IMR-90 (cell line): ENCODE measurements around the gene BDNF. TPM values are rescaled to one million over a fixed set of nuclear protein-coding genes. Genes with fewer than 3 reads are reported as not detected.
A peak's percentile ranks its signal among the peaks of the same experiment; 100 is the strongest.

ENCODE experiments used
- ATAC-seq: fragments of 200-7000 bp; cut with Tn5 transposase; 2 replicates; pipeline ENCODE4 v1.9.1; 2020; ENCODE audit warnings: low read depth, mild to moderate bottlenecking, moderate library complexity
- BruUV-seq: library from RNA; stranded (reverse); fragments of 400-500 nt; replicated peaks from 2 replicates; lab custom pipeline; 2021; lab: Mats Ljungman, UMichigan
- CTCF ChIA-PET: fragments of 300-600 bp; formaldehyde crosslinking; extraction: SDS; loops from one replicate; lab custom pipeline; 2021; ENCODE audit warnings: antibody characterized with exemption; lab: Yijun Ruan, JAX
- POLR2A ChIA-PET: fragments of 300-600 bp; sonication (Branson Sonifier 250); formaldehyde crosslinking; loops from one replicate; lab custom pipeline; 2022; ENCODE audit warnings: antibody characterized with exemption; ENCODE audit not compliant: unreplicated experiment; lab: Charles Lee
- DNase-seq: peaks from one replicate; pipeline ENCODE4 v3.0.0; 2013
- H2AFZ ChIP-seq: replicated peaks from 2 replicates; pipeline ENCODE3; 2013; ENCODE audit warnings: low read length, mild to moderate bottlenecking; ENCODE audit not compliant: poor library complexity
- H2AK5ac ChIP-seq: 2 replicates; pipeline ENCODE4 v1.6.1; 2013; ENCODE audit warnings: low read depth, low read length, inconsistent platforms
- H2AK9ac ChIP-seq: replicated peaks from 2 replicates; pipeline ENCODE3; 2013; ENCODE audit warnings: mild to moderate bottlenecking, low read depth, low read length, moderate library complexity; ENCODE audit not compliant: poor library complexity
- H2BK120ac ChIP-seq: 2 replicates; pipeline ENCODE4 v1.6.1; 2013; ENCODE audit warnings: low read depth, low read length, inconsistent platforms
- H2BK15ac ChIP-seq: 3 replicates; pipeline ENCODE4 v1.6.1; 2013; ENCODE audit warnings: low read depth, low read length, inconsistent platforms
- H2BK20ac ChIP-seq: 2 replicates; pipeline ENCODE4 v1.6.1; 2013; ENCODE audit warnings: low read depth, mild to moderate bottlenecking, inconsistent platforms, low read length, moderate library complexity
- H2BK5ac ChIP-seq: 2 replicates; pipeline ENCODE4 v1.6.1; 2013; ENCODE audit warnings: mild to moderate bottlenecking, low read depth, low read length, inconsistent platforms; ENCODE audit not compliant: poor library complexity, severe bottlenecking
- H3K14ac ChIP-seq: replicated peaks from 2 replicates; pipeline ENCODE4 v1.6.1; 2013; ENCODE audit warnings: low read depth, low read length, inconsistent platforms
- H3K18ac ChIP-seq: 2 replicates; pipeline ENCODE4 v1.6.1; 2013; ENCODE audit warnings: low read depth, low read length, control low read depth
- H3K23ac ChIP-seq: 2 replicates; pipeline ENCODE4 v1.6.1; 2013; ENCODE audit warnings: low read depth, low read length, inconsistent platforms
- H3K27ac ChIP-seq: 2 replicates; pipeline ENCODE4 v1.5.1; 2013; ENCODE audit warnings: mild to moderate bottlenecking, control low read depth, low read length; ENCODE audit not compliant: insufficient read depth
- H3K27me3 ChIP-seq: 2 replicates; pipeline ENCODE4 v1.6.1; 2013; ENCODE audit warnings: low read length; ENCODE audit not compliant: control insufficient read depth, insufficient read depth
- H3K36me3 ChIP-seq: 2 replicates; pipeline ENCODE4 v1.6.1; 2013; ENCODE audit warnings: low read length, mixed read lengths; ENCODE audit not compliant: control insufficient read depth, insufficient read depth
- H3K4ac ChIP-seq: 2 replicates; pipeline ENCODE4 v1.6.1; 2013; ENCODE audit warnings: low read depth, low read length, inconsistent platforms
- H3K4me1 ChIP-seq: 2 replicates; pipeline ENCODE4 v1.6.1; 2013; ENCODE audit warnings: low read length, mixed read lengths; ENCODE audit not compliant: control insufficient read depth, insufficient read depth
- H3K4me2 ChIP-seq: 2 replicates; pipeline ENCODE4 v1.6.1; 2013; ENCODE audit warnings: low read depth, mild to moderate bottlenecking, control low read depth, low read length, moderate library complexity
- H3K4me3 ChIP-seq: 2 replicates; pipeline ENCODE4 v1.5.1; 2013; ENCODE audit warnings: low read depth, mild to moderate bottlenecking, control low read depth, low read length, moderate library complexity; ENCODE audit not compliant: insufficient read depth
- H3K56ac ChIP-seq: 2 replicates; pipeline ENCODE4 v1.6.1; 2013; ENCODE audit warnings: low read length, inconsistent platforms; ENCODE audit not compliant: insufficient read depth; ENCODE audit errors: extremely low read depth
- H3K79me1 ChIP-seq, 2 experiments: 2 replicates each; pipeline ENCODE4 v1.6.1; 2013; ENCODE audit warnings: low read length in 2 of 2, inconsistent platforms in 1 of 2, low read depth in 1 of 2
- H3K9ac ChIP-seq: 2 replicates; pipeline ENCODE4 v1.6.1; 2013; ENCODE audit warnings: low read depth, low read length, control low read depth
- H3K9me1 ChIP-seq: 2 replicates; pipeline ENCODE4 v1.6.1; 2013; ENCODE audit warnings: low read length, inconsistent platforms; ENCODE audit not compliant: insufficient read depth
- H3K9me3 ChIP-seq: 2 replicates; pipeline ENCODE4 v1.6.1; 2013; ENCODE audit warnings: low read length; ENCODE audit not compliant: control insufficient read depth, insufficient read depth
- H4K20me1 ChIP-seq: 2 replicates; pipeline ENCODE4 v1.6.1; 2013; ENCODE audit warnings: low read length, inconsistent platforms; ENCODE audit not compliant: insufficient read depth
- H4K5ac ChIP-seq: 2 replicates; pipeline ENCODE4 v1.6.1; 2013; ENCODE audit warnings: mild to moderate bottlenecking, low read depth, low read length, control low read depth
- H4K8ac ChIP-seq, 2 experiments: 2 replicates each; pipeline ENCODE4 v1.6.1; 2013; ENCODE audit warnings: low read depth in 2 of 2, low read length in 2 of 2, control low read depth in 1 of 2, inconsistent platforms in 1 of 2
- H4K91ac ChIP-seq: 2 replicates; pipeline ENCODE4 v1.6.1; 2013; ENCODE audit warnings: low read depth, low read length, inconsistent platforms; ENCODE audit not compliant: insufficient read depth
- CHD1 ChIP-seq: IDR thresholded peaks from 2 replicates; pipeline ENCODE4 v1.6.1; 2012; ENCODE audit warnings: low read depth, low read length, improper control_type of control experiment
- RAD21 ChIP-seq: IDR thresholded peaks from 2 replicates; pipeline ENCODE4 v1.6.1; 2012; ENCODE audit warnings: low read length, improper control_type of control experiment
- RFX5 ChIP-seq: IDR thresholded peaks from 2 replicates; pipeline ENCODE4 v1.8.0; 2012; ENCODE audit warnings: low read depth, mild to moderate bottlenecking, low read length, moderate library complexity
- WGBS, 2 experiments: methylation state at CpG; one replicate each; pipeline versions ENCODE4 v1.1.5 to v1.1.7; 2013; ENCODE audit warnings: missing lambda C conversion rate in 2 of 2; ENCODE audit not compliant: insufficient read length in 1 of 2; ENCODE audit errors: extremely low coverage in 2 of 2; 5-methylcytosine and 5-hydroxymethylcytosine counted together
- dilution Hi-C: fragments of 300-500 bp; cut with HindIII; formaldehyde crosslinking; loops from one replicate; pipeline ENCODE4 v1.14.3; 2018; ENCODE audit warnings: low sequenced_read_pairs; ENCODE audit not compliant: unreplicated experiment
- in situ Hi-C: fragments of 300-500 bp; cut with MboI; formaldehyde crosslinking; loops from 3 replicates; pipeline ENCODE4 v1.14.3; 2019; ENCODE audit warnings: low sequenced_read_pairs, inconsistent platforms, mixed read lengths
- intact Hi-C: fragments of 100-400 bp; cut with micrococcal nuclease; formaldehyde crosslinking; loops from 2 replicates; pipeline ENCODE4 v1.10.0; 2022
- polyA plus RNA-seq, 3 experiments: library from polyadenylated mRNA; depleted of rRNA; stranded (reverse); fragments of >200 nt; gene quantifications; 2 replicates each; pipeline ENCODE4 v1.2.3, GENCODE V29; 2012; ENCODE audit warnings: low replicate concordance in 1 of 3
- total RNA-seq: library from RNA; depleted of rRNA; stranded (reverse); fragments of >200 nt; gene quantifications from 2 replicates; pipeline ENCODE4 v1.2.3, GENCODE V29; 2012
- TF ChIP-seq, protein P1 (sequence below): conservative IDR thresholded peaks from 2 replicates; pipeline ENCODE4 v1.5.1; 2012; ENCODE audit warnings: mild to moderate bottlenecking, low read depth, low read length, improper control_type of control experiment

Gene BDNF
- total and polyA plus RNA-seq, 2 of the 4 experiments (the other 2 are of a cell fraction), result 94.8 to 152 TPM

DNA sequence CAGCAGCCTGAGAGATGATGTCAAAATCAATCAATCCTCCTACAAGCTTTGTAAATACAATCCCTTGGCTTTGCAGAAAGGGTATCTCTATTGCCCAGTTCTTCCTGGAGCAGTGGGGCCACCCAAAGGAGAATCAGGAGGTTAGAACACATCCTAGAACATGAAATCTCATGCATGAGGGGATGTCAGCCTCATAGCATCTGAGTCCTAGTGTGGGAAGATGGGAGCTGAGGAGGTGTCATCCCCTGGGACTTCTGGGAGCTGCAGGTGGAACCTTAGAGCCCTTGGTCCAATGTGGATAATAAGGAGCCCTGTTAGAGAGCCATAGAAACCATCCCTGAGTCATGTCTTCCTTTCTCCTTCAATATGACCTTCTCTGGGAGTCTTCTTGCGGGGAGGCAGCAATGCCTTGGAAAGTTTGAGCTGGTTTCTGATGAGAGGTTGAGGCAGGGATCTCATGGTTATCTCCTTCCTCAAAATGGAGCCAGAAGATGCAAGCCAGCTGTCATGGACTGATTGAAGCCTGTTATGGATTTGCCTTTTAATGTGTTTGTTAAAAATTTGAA is 74.8 kb downstream of the BDNF start:
- CTCF ChIA-PET, result no interaction called here
- no peak for ATAC-seq

More for the DNA sequence above, 74.8 kb downstream of the BDNF start:
- H2BK20ac ChIP-seq, result no peak overlapping the region
- no peaks in the 10 kb centered on the region for H3K9me3 ChIP-seq
- H3K4me2 ChIP-seq, result no peak overlapping the region
- in situ Hi-C loops (no loop called here), intact Hi-C loops (no loop called here), dilution Hi-C loops (no loop called here)
- H3K56ac ChIP-seq, result no peak overlapping the region
- no peak for DNase-seq
- no peak overlapping the region for H3K4me3 ChIP-seq
- H4K5ac ChIP-seq, result no peak overlapping the region
- H4K91ac ChIP-seq, result no peak overlapping the region
- no peaks in the 10 kb centered on the region; the same call in 1 of the 2 replicates for H4K20me1 ChIP-seq
- no peak overlapping the region for H3K4ac ChIP-seq
- H3K14ac ChIP-seq, result no peak overlapping the region
- H3K9ac ChIP-seq, result no peak overlapping the region
- WGBS, 2 experiments, result no CpG with 5 or more reads among the region's 1 CpG
- H2AFZ ChIP-seq, result peak overlapping the region; percentile 21
- no peaks in the 10 kb centered on the region for H3K79me1 ChIP-seq
- H3K4me1 ChIP-seq, result no peaks in the 10 kb centered on the region
- no peak overlapping the region for H3K18ac ChIP-seq
- BruUV-seq, result no TSS peak
- no peak overlapping the region for H3K27ac ChIP-seq
- TF ChIP-seq CHD1 (no peak), RFX5 (no peak), RAD21 (no peak)
- TF ChIP-seq, protein P1, sequence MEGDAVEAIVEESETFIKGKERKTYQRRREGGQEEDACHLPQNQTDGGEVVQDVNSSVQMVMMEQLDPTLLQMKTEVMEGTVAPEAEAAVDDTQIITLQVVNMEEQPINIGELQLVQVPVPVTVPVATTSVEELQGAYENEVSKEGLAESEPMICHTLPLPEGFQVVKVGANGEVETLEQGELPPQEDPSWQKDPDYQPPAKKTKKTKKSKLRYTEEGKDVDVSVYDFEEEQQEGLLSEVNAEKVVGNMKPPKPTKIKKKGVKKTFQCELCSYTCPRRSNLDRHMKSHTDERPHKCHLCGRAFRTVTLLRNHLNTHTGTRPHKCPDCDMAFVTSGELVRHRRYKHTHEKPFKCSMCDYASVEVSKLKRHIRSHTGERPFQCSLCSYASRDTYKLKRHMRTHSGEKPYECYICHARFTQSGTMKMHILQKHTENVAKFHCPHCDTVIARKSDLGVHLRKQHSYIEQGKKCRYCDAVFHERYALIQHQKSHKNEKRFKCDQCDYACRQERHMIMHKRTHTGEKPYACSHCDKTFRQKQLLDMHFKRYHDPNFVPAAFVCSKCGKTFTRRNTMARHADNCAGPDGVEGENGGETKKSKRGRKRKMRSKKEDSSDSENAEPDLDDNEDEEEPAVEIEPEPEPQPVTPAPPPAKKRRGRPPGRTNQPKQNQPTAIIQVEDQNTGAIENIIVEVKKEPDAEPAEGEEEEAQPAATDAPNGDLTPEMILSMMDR, result no peak
- no peak overlapping the region for H2BK120ac ChIP-seq
- no peaks in the 10 kb centered on the region for H3K9me1 ChIP-seq
- H2BK5ac ChIP-seq, result no peak overlapping the region
- no peak overlapping the region for H2BK15ac ChIP-seq
- no peak overlapping the region for H2AK5ac ChIP-seq
- POLR2A ChIA-PET, result no interaction called here
- no peaks in the 10 kb centered on the region for H3K36me3 ChIP-seq
- peaks cover 7% of the 10 kb centered on the region; the same call in 1 of the 2 replicates for H3K27me3 ChIP-seq
- H2AK9ac ChIP-seq, result no peak overlapping the region
- H4K8ac ChIP-seq, result no peak overlapping the region
- H3K23ac ChIP-seq, result no peak overlapping the region
